ENCODE measurements around the gene CLEC20A.

GRCh38 chr1:178541379-178541778 is 44.6 kb upstream of the CLEC20A start:
- no peak for TF ChIP-seq SUZ12 (IDR thresholded peaks at IDR 0.05; ENCODE audit: extremely low read depth, insufficient read depth, insufficient read length)
- no peak for TF ChIP-seq YY1 (IDR thresholded peaks at IDR 0.05; ENCODE audit: insufficient read depth, insufficient read length)

Data from NT2/D1 (cell line).